GM19240 (cell line): ENCODE data around the gene KRTAP4-5.
"Not testable (repeated sequence)": the region's sequence is repeated elsewhere in the genome, so short reads cannot be mapped to it uniquely, and the experiment has no call there.

Experiments used
- DNase-seq: peaks from one replicate; pipeline ENCODE4 v3.0.0; 2011; ENCODE audit warnings: low spot score; ENCODE audit not compliant: insufficient read length

The KRTAP4-5 gene

GRCh38 chr17:41149652-41149985 is at the start of gene KRTAP4-5:
KRTAP4-5 (minus strand) TSS chr17:41149825; CDS start chr17:41149767, 58 bp downstream.
- no peak for DNase-seq

- no peak for DNase-seq
Observed at GRCh38 chr17:41196068-41196467, 46.4 kb upstream of the KRTAP4-5 start.

GRCh38 chr17:41190328-41190727 is 40.7 kb upstream of the KRTAP4-5 start:
- DNase-seq: no peak

GRCh38 chr17:41189837-41190318 is 40.3 kb upstream of the KRTAP4-5 start, which contains the start of gene KRTAP9-1:
KRTAP9-1 (plus strand) TSS chr17:41189887; CDS start chr17:41189887, 0 bp downstream.
- DNase-seq: not testable (repeated sequence)

GRCh38 chr17:41186872-41187271 is 37.2 kb upstream of the KRTAP4-5 start:
- DNase-seq: no peak

GRCh38 chr17:41185001-41185400 is 35.4 kb upstream of the KRTAP4-5 start:
- no peak for DNase-seq

GRCh38 chr17:41184480-41184961 is 34.9 kb upstream of the KRTAP4-5 start, which contains the start of gene KRTAP4-1:
KRTAP4-1 (minus strand) TSS chr17:41184911; CDS start chr17:41184854, 57 bp downstream.
- DNase-seq: no peak

- no peak for DNase-seq
Observed at GRCh38 chr17:41178843-41179616, 29.4 kb upstream of the KRTAP4-5 start.

GRCh38 chr17:41178341-41178740 is 28.7 kb upstream of the KRTAP4-5 start:
- no peak for DNase-seq

- DNase-seq: no peak
Observed at GRCh38 chr17:41177727-41178271, 28.2 kb upstream of the KRTAP4-5 start, which contains the start of gene KRTAP4-2. KRTAP4-2 (minus strand) TSS chr17:41178221; CDS start chr17:41178164, 57 bp downstream.

- no peak for DNase-seq
Observed at GRCh38 chr17:41176744-41177387, 27.2 kb upstream of the KRTAP4-5 start.

GRCh38 chr17:41171886-41172285 is 22.3 kb upstream of the KRTAP4-5 start:
- no peak for DNase-seq

GRCh38 chr17:41168121-41168520 is 18.5 kb upstream of the KRTAP4-5 start, which contains the start of gene KRTAP4-3:
KRTAP4-3 (minus strand) TSS chr17:41168221; CDS start chr17:41168172, 49 bp downstream.
- no peak for DNase-seq

- no peak for DNase-seq
Observed at GRCh38 chr17:41167561-41167960, 17.9 kb upstream of the KRTAP4-5 start.

GRCh38 chr17:41163828-41164227 is 14.2 kb upstream of the KRTAP4-5 start:
- DNase-seq: no peak

GRCh38 chr17:41160648-41161047 is 11.0 kb upstream of the KRTAP4-5 start, which contains the start of gene KRTAP4-4:
KRTAP4-4 (minus strand) TSS chr17:41160748; CDS start chr17:41160691, 57 bp downstream.
- DNase-seq: no peak

- DNase-seq: not testable (repeated sequence)
Observed at GRCh38 chr17:41160190-41160589, 10.6 kb upstream of the KRTAP4-5 start.

- no peak for DNase-seq
Observed at GRCh38 chr17:41153856-41154255, 4.2 kb upstream of the KRTAP4-5 start.

GRCh38 chr17:41151525-41151924 is 1.9 kb upstream of the KRTAP4-5 start:
- DNase-seq: no peak

GRCh38 chr17:41150026-41150425 is 401 bp upstream of the KRTAP4-5 start:
- no peak for DNase-seq

GRCh38 chr17:41148971-41149651 is 514 bp downstream of the KRTAP4-5 start:
- DNase-seq: not testable (repeated sequence)
